Raji (cell line): Measurements from ENCODE around the gene PARP2.

Experiments used
- POLR2A ChIP-seq: IDR thresholded peaks from 2 replicates; pipeline ENCODE4 v1.6.1; 2011; ENCODE audit warnings: low read depth, low read length, control low read depth; ENCODE audit not compliant: insufficient read depth

PARP2 gene, protein sequence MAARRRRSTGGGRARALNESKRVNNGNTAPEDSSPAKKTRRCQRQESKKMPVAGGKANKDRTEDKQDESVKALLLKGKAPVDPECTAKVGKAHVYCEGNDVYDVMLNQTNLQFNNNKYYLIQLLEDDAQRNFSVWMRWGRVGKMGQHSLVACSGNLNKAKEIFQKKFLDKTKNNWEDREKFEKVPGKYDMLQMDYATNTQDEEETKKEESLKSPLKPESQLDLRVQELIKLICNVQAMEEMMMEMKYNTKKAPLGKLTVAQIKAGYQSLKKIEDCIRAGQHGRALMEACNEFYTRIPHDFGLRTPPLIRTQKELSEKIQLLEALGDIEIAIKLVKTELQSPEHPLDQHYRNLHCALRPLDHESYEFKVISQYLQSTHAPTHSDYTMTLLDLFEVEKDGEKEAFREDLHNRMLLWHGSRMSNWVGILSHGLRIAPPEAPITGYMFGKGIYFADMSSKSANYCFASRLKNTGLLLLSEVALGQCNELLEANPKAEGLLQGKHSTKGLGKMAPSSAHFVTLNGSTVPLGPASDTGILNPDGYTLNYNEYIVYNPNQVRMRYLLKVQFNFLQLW

DNA sequence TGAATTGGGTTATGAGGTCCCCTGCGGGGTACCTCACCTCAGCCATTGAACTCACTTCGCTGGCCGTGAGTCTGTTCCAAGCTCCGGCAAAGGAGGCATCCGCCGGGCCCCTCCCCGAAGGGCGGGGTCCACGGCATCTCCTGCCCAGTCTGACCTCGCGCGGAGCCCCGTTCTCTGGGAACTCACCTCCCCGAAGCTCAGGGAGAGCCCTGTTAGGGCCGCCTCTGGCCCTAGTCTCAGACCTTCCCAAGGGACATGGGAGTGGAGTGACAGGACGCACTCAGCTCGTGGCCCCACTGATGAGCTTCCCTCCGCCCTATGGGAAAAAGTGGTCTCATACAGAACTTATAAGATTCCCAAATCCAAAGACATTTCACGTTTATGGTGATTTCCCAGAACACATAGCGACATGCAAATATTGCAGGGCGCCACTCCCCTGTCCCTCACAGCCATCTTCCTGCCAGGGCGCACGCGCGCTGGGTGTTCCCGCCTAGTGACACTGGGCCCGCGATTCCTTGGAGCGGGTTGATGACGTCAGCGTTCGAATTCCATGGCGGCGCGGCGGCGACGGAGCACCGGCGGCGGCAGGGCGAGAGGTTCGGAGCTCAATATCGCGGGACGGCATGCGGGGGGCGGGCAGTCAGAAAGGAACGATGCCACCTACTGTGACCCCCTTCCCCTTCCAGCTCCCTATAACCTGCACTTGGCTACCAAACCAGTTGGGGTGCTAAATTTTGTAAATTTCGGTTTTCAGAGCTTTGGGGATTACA, at the start of gene PARP2:
PARP2 (plus strand) TSS at position 544 of the 770 bp plus-strand sequence; CDS start at position 551, 7 bp downstream.
- TF ChIP-seq POLR2A, result peak; percentile 99

DNA sequence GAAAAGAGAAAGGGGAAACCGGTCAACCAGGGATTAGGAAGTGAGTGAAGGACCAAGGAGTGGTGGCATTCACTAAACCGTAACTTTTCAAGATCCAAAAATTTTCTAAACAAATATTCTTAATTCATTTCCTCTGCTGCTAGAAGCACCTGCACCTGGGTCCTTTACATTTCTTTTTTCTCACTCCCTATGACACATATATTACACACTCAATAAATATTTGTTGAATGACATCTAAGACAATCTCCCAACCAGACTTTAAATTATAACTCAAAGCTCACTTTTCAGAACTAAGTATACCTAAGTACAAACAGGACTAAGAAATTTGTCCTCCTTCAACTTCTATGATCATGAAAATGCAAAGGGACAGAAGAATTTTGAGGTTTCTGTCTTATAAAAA, 48.8 kb upstream of the PARP2 start:
- no peak for TF ChIP-seq POLR2A

DNA sequence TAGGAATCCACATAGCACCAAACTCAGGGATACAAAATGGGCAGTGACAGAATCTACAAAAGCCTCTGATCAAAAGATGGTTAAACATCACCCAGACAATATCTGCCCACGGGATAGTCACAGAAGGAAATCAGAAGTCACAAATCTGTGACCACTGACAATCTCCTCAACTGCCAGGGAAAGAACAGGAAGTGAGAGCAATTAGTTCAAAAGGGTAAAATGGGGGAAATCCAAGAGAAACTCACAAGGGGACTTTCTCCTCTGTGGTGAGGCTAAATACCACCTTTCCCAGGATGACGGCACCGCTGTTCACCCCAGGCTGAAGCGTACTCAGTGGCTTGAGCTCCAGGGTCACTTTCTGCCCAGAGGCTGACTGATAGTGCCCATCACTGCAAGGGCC, 48.4 kb upstream of the PARP2 start:
- TF ChIP-seq POLR2A, result no peak

DNA sequence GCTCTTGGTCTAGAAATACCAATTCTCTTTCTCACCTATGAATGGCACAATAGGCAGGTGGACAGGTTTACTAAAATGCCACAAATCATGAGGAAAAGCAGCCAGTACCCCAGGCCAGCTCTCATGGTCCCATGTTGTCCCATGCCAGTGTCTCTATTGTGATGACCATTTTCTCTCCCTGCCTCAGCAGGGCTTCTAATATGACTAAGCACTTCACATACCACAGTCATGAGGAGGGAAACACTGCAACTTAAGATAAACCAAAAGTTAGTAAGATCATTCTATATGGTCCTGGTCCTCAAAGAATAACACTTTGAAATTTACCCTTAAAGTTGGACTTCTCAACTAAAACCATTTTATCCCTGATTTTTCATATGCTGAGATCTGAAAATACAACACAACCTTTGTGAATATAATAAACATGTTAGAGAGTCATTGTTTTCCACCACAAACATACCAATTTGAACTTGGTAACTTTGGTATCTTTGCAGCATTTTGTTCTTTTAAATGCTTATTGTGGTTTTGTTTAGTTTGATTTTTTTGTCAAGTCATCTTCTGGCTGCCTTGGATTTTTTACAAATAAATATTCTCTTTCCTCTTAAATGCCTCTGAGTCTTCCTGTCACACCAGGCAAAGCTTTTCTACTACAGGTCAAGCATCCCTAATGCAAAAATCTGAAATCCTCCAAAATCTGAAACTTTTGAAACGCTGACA, 41.2 kb upstream of the PARP2 start:
- TF ChIP-seq POLR2A, result no peak

DNA sequence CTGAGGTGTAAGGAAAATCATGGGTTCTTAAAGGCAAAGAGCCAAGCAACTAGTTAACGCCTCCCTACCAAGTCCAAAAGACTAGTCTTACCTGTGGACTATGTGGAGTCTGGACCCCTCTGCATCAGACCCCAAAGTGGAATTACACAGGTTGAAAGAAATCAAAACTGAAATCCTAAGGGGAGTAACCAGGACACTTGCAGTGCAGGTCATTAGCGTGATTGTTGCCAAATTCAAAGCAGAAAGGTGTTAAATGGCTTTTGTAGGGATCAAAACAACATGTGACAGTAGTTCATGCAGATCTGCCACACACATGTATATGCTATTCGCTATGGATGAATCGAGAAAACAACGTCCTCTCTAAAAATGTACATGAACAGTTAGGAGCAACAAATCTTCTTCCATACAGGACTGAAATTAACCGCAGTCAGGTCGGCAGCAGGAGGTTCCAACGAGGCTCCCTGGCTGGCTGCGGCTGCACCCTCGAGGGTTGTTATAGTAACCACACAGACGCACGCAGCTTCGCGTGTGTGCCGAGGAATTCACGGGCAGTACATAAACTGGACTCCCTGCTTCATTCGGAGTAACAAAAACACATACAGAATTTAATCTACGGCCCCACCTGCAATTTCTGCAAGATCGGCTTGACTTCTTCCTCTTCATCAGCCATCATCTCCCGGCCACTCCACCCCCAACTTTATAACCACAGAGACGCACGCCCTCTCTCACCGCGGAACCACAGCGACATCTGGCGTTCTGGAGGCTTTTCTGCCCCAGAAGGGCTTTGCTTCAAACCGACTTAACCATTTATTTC, 38.0 kb upstream of the PARP2 start, which contains the start of gene TTC5:
TTC5 (minus strand) TSS at position 687 of the 814 bp plus-strand sequence; CDS start at position 673, 14 bp downstream.
- peak; percentile 87 for TF ChIP-seq POLR2A

DNA sequence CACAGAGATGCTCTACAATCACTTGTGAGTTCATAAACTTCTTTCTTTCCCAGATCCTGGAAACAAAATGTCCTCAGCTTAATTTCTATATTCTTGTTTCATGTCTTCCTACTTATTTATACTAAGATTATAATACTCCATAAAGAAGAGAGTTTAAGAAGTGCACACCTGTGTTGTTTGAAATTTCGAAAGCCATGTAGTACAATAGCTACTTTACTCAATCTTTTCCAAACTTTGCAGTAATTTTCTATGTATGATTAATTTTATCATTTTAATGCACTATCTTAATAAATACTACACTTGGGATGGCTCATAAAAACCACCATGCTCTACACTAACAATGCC, 37.4 kb upstream of the PARP2 start:
- no peak for TF ChIP-seq POLR2A

DNA sequence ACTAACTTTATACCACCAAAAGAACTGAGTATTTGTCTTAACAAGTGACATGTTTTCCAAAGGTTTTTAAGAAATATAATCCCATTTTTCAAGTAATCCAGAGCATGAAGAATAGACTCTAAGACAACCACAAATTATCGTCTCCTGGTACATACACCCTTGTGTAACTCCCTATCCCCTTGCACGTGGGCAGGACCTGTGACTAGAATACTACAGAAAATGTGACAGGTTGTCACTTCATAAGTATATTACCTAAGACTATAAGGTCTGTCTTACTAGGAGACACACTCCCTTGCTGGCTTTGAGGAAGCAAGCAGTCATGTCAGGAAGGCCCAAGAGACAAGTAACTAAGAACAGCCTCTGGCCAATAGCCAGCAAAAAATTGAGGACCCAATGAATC, 29.4 kb upstream of the PARP2 start:
- TF ChIP-seq POLR2A, result no peak

DNA sequence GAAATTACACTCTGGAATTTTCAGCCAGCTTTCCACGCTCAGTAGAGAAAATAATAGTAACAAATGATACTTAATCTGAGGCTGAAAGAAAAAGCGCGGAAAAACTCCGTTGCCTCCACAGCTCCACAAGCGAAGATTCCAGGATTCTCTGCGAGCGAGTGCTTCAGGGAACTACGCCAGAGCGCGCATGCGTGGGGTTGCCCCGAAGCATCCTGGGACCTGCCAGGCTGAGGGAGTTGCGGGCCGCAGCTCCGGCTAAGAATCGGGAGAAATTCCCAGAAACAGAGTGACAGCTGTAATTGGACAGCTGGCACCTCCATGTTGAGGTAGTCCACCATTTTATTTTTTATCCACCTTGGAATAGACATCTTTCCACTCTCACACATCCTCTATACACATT, 25.7 kb upstream of the PARP2 start:
- TF ChIP-seq POLR2A, result no peak

DNA sequence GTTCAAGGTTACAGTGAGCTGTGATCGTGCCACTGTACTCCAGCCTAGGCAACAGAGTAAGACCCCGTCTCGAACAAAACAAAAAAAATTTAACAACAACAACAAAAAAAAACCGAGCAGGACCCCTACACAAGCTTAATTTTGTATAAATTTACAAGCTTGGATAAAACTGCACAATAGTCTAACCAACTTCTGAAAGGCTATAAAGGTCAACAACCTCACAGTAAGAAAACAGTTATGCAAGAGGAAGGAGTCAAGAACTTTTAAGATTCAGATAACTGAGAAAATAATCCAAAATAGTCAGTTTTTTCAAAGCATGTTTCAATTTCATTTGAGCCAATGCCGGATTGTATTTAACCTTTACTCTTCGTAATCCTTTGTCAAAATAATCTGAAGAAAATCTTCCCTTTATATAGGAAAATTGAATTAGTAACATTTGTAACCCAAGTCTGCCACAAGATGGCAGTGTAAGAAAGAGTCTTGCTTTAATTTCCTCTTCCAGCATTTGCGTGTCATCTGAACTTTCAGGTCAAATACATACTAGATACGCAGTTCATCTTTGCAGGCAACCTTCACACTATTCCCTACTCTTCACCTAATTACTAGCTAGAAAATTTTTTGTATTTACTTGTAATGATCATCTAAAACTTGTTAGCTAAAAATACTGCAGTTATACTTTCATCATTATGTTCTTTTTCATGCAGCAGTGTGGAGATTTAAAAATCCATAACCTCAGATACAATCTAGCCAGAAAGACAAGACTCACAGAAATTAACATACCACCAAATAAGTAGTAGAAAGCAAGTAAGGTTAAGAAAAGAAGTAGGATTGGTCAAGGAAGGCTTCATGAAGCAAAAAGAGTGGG, 16.2 kb upstream of the PARP2 start:
- no peak for TF ChIP-seq POLR2A

DNA sequence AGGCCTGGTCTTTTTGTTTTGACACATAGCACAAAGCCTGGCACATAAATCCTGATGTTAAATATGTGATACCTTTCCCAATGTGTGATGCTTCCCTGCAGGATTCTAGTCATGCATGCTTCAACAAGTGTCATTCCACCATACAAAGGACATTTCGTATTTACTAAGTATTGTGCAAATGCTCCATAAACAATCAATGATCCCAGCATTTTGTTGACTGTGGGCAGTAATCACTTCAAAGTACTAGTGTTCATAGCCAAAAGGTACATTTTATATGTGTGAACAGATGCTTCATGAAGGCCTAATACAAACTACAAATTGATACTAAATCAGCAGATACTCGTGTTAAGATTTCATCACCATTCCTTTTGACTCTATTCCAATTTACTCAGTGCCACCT, 14.7 kb upstream of the PARP2 start:
- no peak for TF ChIP-seq POLR2A

DNA sequence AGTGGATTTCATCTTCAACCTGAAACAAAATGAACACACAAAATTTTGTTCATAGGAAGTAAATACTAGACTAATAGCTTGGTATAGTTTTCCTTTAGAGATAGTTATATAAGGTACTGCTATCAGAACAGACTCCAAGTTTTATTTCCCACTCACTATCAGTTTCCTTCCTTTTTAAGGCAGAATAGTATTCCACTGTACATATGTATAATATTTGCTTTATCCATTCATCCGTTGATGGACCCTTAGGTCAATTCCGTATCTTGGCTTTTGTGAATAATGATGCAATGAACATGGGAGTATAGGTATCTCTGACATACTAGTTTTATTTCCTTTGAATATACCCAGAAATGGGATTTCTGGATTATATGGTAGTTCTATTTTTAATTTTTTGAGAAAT, 14.1 kb upstream of the PARP2 start:
- no peak for TF ChIP-seq POLR2A

DNA sequence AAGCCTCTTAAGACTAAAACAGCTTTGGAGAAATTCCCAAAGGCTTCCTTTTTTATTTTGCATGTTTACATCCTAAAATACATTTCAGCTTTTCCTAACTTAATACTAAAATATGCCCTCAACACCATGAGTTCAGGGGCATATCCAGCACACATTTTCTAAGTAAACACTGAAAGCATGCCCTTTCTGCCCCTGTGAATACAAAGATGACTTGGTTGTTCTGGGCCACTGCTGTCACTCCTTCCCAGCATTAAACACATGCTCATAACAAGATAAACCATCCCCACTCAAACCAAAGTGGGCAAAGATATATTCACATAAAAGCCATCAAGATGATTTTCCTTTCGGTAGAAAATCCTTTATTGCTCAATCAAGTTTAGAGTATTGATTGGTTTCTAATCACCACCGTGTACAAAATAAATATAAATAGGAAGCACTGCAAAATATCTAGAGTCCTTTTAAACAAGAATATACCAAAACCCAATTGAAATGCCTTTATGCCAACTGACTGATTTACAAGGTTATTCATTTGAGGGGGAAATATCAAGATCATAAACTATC, 12.3 kb upstream of the PARP2 start:
- no peak for TF ChIP-seq POLR2A

DNA sequence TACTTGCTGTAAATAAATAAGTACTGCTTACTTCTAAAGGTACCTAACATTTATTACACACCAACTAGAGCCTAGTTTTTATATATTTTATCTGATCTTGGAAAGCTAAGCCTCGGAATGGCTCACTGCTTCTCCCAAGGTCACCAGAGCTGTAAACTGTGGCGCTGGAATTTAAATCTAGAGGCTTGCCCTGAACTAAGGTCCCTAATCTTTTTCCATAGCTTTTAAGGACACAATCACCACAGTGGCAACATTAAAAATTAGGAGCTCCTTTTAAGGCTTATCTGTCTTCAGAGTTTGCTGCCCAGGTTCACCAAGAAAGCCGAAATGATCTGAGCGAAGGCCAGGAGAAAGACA, 11.0 kb upstream of the PARP2 start:
- TF ChIP-seq POLR2A, result no peak

DNA sequence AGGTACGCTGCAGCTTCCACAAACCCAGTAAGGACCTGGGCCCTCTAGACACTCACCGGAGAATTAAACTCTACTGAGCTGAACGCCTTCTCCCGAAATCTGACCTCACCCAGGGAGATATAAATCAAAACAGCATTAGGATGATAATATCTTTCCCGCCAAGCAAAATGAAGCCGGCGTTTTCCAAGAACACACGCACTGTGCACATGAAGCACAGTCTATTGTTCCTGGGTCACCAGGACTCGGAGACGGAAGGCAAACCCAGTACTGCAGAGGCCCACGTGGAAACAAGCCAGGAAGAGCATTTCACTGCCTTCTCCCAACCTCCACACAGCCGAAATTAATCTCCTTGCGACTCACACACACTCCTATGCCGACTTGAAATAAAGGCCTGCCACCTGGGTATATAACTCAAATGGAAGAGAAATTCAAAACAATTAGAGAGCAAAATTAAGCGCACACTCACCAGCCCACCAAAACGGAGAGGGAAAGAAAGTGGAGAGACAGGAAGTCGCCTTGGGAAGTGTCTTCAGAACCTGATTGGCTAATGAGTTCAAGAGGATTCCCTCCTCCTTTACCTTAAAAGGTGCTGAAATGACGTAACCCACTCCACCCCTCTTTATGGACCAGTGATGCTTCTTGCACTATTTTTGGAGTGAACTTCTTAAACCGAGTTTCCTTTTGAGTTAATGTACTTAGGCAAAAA, 10.5 kb upstream of the PARP2 start, which contains the start of gene CCNB1IP1:
CCNB1IP1 (minus strand) TSS at position 492 of the 706 bp plus-strand sequence. CDS start 16,756 bp downstream, outside the sequence.
- peak; percentile 84 for TF ChIP-seq POLR2A
